Body of pancreas (tissue), 4 donors: ENCODE data around the gene ALDH9A1. TPM values are rescaled to one million over a fixed set of nuclear protein-coding genes. Genes with fewer than 3 reads are reported as not detected.

Experiments used
- ATAC-seq: fragments of 150-250 bp; one replicate; pipeline ENCODE4 v1.9.1; 2016
- DNase-seq, 4 donors: peaks; one replicate each; pipeline ENCODE4 v3.0.0-alpha.2; 2019
- H3K27ac ChIP-seq, 4 donors: fragments of 200-600 bp; sonication (generic); 1 replicate in 3 of 4; 2 replicates in 1 of 4; pipeline versions ENCODE4 v1.5.1 to v1.6.1; 2016 to 2019; ENCODE audit warnings: mild to moderate bottlenecking in 1 of 4, mixed read lengths in 1 of 4, moderate library complexity in 1 of 4
- H3K27me3 ChIP-seq, 2 donors: fragments of 200-600 bp; sonication (generic); one replicate each; pipeline ENCODE4 v1.6.0; 2016; ENCODE audit warnings: mild to moderate bottlenecking in 1 of 2
- H3K36me3 ChIP-seq, 2 donors: fragments of 200-600 bp; sonication (generic); replicated peaks in 1 of 2; 2 replicates each; pipeline ENCODE4 v1.5.1; 2016; ENCODE audit warnings: low read depth in 2 of 2; ENCODE audit not compliant: insufficient read depth in 1 of 2
- H3K4me1 ChIP-seq: fragments of 200-600 bp; sonication (generic); one replicate; pipeline ENCODE4 v1.6.0; 2016
- H3K4me3 ChIP-seq, 2 donors: fragments of 200-600 bp; sonication (generic); 1 replicate in 1 of 2; 2 replicates in 1 of 2; pipeline ENCODE4 v1.5.1; 2016 to 2019
- H3K9me3 ChIP-seq, 3 donors: fragments of 200-600 bp; sonication (generic); 1 replicate in 2 of 3; 2 replicates in 1 of 3; pipeline ENCODE4 v1.5.1; 2016
- POLR2A ChIP-seq, 3 donors: fragments of 450-650 bp; IDR thresholded peaks; one replicate each; pipeline ENCODE4 v1.6.1; 2016; ENCODE audit warnings: antibody characterized with exemption in 3 of 3, mild to moderate bottlenecking in 2 of 3
- WGBS, 2 donors: methylation state at CpG; one replicate each; pipeline ENCODE4 v1.1.5; 2017; 5-methylcytosine and 5-hydroxymethylcytosine counted together
- intact Hi-C: fragments of 100-400 bp; cut with DNase I; formaldehyde crosslinking; loops from one replicate; pipeline ENCODE4 v1.15.1; 2023
- total RNA-seq, 2 donors: library from RNA; depleted of rRNA; stranded (reverse); fragments of >200 nt; gene quantifications; one replicate each; pipeline ENCODE4 v1.1.0, GENCODE V29; 2016
- TF ChIP-seq, protein P1 (sequence below), 7 experiments: fragments of 450-650 bp in 4 of 7; fragments of 200-600 bp in 3 of 7; sonication (generic) in 3 of 7; IDR thresholded peaks; one replicate each; pipeline ENCODE4 v1.5.1; 2016 to 2019; ENCODE audit warnings: antibody characterized with exemption in 7 of 7

ALDH9A1 gene
- total RNA-seq, 2 donors from 2014 or later: 20.8 to 30.1 TPM

GRCh38 chr1:165623624-165624023, 74.7 kb downstream of the ALDH9A1 start:
- Histone ChIP-seq H3K4me1 (no peaks in the 10 kb centered on the region), H3K36me3 (no peaks in the 10 kb centered on the region), H3K27me3 (no peaks in the 10 kb centered on the region), H3K9me3 (no peaks in the 10 kb centered on the region), H3K27ac (no peak overlapping the region), H3K4me3 (no peak overlapping the region)
- DNase-seq (no peak), ATAC-seq (no peak)
- intact Hi-C loops: no loop called here
- TF ChIP-seq, protein P1, sequence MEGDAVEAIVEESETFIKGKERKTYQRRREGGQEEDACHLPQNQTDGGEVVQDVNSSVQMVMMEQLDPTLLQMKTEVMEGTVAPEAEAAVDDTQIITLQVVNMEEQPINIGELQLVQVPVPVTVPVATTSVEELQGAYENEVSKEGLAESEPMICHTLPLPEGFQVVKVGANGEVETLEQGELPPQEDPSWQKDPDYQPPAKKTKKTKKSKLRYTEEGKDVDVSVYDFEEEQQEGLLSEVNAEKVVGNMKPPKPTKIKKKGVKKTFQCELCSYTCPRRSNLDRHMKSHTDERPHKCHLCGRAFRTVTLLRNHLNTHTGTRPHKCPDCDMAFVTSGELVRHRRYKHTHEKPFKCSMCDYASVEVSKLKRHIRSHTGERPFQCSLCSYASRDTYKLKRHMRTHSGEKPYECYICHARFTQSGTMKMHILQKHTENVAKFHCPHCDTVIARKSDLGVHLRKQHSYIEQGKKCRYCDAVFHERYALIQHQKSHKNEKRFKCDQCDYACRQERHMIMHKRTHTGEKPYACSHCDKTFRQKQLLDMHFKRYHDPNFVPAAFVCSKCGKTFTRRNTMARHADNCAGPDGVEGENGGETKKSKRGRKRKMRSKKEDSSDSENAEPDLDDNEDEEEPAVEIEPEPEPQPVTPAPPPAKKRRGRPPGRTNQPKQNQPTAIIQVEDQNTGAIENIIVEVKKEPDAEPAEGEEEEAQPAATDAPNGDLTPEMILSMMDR (IDR thresholded peaks at IDR 0.05): no peak
- TF ChIP-seq POLR2A (IDR thresholded peaks at IDR 0.05): no peak

DNA sequence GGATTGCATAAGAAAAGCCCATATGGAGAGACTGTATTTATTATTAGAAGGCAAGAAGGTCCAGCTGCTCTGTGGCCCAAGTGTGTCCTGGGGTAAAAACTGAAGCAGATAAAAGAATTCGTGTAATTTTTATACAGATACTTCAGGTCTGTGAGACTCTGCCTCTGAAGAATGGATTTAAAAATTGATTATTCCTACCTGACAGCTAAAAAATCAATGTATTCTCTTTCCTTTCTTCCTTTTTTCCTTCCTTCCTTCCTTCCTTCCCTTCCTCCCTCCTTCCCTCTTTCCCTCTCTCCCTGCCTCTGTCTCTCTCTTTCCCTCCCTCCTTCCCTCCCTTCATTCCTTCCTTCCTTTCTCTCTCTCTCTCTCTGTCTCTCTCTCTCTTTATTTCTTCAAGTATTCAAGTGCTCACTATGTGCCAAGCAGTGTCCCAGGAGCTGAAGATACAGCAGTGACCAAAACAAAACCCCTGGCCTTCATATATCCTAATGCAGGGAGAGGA, 78.7 kb downstream of the ALDH9A1 start:
- 54 to 78% methylated on average over 1 of the region's 1 CpG for WGBS, 2 donors
- TF ChIP-seq POLR2A (IDR thresholded peaks at IDR 0.05): no peak
- TF ChIP-seq, protein P1 (IDR thresholded peaks at IDR 0.05): no peak
- DNase-seq: no peak
- Histone ChIP-seq H3K9me3 (no peaks in the 10 kb centered on the region), H3K4me3 (no peak overlapping the region), H3K36me3 (no peaks in the 10 kb centered on the region), H3K27me3 (no peaks in the 10 kb centered on the region), H3K27ac (no peak overlapping the region), H3K4me1 (no peaks in the 10 kb centered on the region)
- intact Hi-C loops: no loop called here
- ATAC-seq: no peak

DNA sequence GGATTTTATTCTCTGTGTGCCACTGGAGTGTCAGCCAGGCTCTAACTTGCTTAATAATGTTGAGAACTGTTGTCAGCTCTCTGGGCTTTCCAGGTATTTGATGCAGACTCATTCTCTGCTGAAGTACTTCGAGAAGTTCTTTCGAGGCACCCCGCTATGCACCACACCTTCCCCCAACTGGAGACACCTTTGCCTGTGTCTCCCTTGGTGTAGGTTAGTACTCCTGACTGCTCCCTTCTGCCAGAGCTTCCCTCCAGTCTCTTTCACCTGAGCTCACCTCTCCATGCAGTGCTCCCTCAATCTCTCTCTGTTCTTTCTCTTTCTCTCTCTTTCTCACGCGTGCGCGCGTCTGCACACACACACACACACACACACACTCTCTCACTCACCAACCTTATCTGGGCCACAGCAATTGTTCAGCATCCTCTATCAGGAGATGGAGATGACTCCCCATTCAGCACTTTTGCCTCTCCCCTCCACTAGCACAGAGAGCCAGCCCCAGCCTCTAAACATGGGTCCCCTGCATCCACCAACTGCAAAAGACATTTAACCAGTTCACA, 81.3 kb downstream of the ALDH9A1 start:
- Histone ChIP-seq H3K36me3 (no peaks in the 10 kb centered on the region), H3K9me3 (no peaks in the 10 kb centered on the region), H3K4me3 (no peak overlapping the region), H3K4me1 (no peaks in the 10 kb centered on the region), H3K27me3 (no peaks in the 10 kb centered on the region), H3K27ac (no peak overlapping the region)
- WGBS, 2 donors: 86% methylated on average over 8 of the region's 8 CpGs
- ATAC-seq: no peak
- TF ChIP-seq POLR2A (IDR thresholded peaks at IDR 0.05): no peak
- TF ChIP-seq, protein P1 (IDR thresholded peaks at IDR 0.05): no peak
- no peak for DNase-seq
- intact Hi-C loops: no loop called here

- H3K27ac ChIP-seq: no peak overlapping the region
- WGBS, 2 donors: 29 to 70% methylated on average over 1 of the region's 1 CpG
- TF ChIP-seq, protein P1 (IDR thresholded peaks at IDR 0.05): no peak
- no peak for TF ChIP-seq POLR2A (IDR thresholded peaks at IDR 0.05)
- no peaks in the 10 kb centered on the region for H3K4me1 ChIP-seq
- intact Hi-C loops: no loop called here
- ATAC-seq (no peak), DNase-seq (no peak)
- no peaks in the 10 kb centered on the region for H3K27me3 ChIP-seq
- H3K9me3 ChIP-seq: no peaks in the 10 kb centered on the region
- no peaks in the 10 kb centered on the region for H3K36me3 ChIP-seq
- H3K4me3 ChIP-seq: no peak overlapping the region
Observed at GRCh38 chr1:165616054-165616612, 82.2 kb downstream of the ALDH9A1 start.

Other genes starting within 250 kb of the ALDH9A1 start
- gene LRRC52, start 154.6 kb downstream of the ALDH9A1 start, total RNA-seq: not detected
- gene MGST3, start 67.3 kb downstream of the ALDH9A1 start, total RNA-seq: 10 to 100 TPM; 56.7 to 70.0 TPM
- gene TMCO1, start 70.3 kb upstream of the ALDH9A1 start, total RNA-seq: 10 to 100 TPM; 29.0 to 39.2 TPM
- 10 to 100 TPM; 23.3 to 27.4 TPM for gene UCK2, start 129.1 kb upstream of the ALDH9A1 start, total RNA-seq